Stimulated activated CD8-positive, alpha-beta memory T cell treated with anti-CD3 and anti-CD28 coated beads, Interleukin-4, amount 100 ng/mL, for 4 hours (primary cell): ENCODE data around the gene LPAR4.
"Not testable (repeated sequence)": the region's sequence is repeated elsewhere in the genome, so short reads cannot be mapped to it uniquely, and the experiment has no call there.

Experiments used
- DNase-seq, 2 donors: peaks; one replicate each; pipeline ENCODE4 v3.0.0-alpha.2; 2020; ENCODE audit warnings: low read depth in 2 of 2, low spot score in 1 of 2

LPAR4 gene, protein sequence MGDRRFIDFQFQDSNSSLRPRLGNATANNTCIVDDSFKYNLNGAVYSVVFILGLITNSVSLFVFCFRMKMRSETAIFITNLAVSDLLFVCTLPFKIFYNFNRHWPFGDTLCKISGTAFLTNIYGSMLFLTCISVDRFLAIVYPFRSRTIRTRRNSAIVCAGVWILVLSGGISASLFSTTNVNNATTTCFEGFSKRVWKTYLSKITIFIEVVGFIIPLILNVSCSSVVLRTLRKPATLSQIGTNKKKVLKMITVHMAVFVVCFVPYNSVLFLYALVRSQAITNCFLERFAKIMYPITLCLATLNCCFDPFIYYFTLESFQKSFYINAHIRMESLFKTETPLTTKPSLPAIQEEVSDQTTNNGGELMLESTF

DNA sequence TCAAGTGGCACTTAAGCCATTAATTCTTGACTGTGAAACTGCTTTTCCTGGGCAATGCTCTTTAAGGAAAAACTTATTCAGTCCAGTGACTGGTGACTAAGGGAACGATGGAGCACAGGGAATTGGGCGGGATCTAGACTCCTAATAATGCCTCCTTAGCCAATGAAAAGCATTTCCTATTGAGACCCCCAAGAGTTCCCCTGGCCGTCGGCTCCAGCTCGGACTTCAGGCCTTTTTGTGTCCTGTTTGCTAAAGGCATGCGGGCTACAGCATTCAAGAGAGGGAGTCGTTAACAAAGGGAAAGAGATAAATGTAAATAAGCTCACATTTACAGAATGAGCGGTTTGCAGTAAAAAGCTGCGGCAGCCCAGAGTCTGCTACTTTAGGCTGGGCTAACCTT lies at the start of gene LPAR4:
Gene LPAR4 (plus strand): TSS at position 232 of the 400 bp plus-strand sequence. CDS start 7,150 bp downstream, outside the sequence.
- DNase-seq: no peak

DNA sequence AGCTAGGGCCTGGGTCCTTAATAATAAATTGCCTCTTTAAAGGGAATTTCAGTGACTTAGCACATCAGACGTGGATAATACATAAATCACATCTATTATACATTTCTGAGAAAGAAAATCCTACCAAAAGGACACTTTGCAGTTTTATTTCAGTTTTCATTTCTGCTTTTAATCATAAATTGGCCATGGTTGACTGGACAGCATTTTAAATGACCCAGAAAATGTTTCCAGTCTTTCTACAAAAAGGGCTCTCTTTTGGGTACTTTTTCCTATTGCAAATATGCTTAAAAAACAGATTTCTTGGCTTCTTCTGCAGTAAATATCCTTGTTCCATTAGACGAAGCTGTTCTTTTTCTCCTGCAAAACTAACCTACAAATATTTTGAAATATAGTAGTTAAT lies 41.4 kb upstream of the LPAR4 start:
- DNase-seq: no peak

DNA sequence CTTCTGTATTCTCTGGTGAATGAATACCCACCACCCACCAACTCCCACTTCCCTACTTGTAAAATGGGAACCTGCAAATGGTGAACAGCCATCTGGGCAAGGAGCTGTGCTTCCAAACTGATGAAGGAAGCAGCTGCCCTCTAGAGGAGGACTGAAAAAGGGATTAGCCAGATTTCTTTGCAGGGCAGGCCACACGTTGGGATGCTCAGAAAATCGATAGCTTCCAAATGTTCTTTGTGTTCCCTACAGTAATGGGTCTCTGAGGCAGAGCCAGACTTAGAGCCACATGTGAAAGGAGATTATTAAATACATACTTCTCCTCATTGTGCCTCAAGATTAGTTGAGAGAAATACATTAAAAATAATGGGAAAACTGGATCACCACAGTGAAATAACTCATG lies 39.3 kb upstream of the LPAR4 start:
- DNase-seq: no peak

DNA sequence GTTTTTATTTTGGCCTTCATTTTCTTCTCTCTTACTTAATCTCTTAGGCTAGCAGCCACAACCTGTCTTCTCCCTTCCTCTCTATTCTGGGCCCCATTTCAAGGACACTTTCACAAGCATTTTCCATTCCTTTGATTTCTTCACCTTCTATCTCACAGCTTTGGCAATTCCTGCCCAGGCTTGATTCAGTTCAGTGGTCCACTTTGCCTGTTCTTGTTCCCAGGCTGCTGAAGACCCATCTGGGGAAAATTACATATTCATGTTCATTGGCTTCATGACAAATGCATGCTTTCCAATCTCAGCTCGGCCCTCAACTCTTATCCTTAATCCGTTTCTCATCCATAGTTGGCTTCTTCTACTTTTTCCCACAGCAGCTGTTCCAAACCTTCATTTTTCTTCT lies 38.7 kb upstream of the LPAR4 start:
- no peak for DNase-seq

DNA sequence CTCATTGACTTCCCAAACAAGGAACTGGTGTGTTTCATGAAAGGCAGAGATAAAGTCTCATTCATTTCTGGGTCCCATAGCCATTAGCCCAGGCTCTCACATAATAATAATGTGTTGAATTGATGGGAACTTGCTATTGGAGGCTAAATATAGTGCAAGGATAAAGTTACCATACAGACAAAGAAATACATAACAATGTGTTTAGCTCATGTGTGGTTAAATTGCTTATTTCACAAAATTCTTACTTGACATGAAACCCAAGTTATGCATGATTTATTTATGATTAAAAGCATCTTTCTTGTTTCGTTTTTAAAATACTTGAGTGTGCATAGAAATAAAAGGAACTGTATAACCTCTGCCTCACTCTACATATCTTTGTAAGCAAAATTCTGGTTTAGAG lies 37.3 kb upstream of the LPAR4 start:
- no peak for DNase-seq

DNA sequence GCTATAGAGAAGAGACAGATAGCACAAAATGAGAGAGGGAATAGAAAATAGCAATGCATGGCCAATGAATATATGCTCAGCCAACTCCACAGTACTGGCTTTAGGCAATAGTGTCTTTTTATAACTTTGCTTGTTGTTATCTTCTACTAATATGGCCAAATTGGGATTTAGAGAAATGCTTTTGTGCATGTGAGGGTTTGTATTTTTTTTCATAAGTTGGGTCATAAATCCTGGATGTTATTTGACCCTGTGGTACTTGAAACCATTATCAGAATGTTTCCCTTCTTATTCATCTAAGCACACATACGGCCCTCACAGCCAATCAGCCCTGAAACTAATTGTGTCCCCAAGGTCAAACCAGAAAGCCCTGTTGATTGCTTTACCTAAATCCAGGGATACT lies 35.2 kb upstream of the LPAR4 start:
- DNase-seq: no peak

DNA sequence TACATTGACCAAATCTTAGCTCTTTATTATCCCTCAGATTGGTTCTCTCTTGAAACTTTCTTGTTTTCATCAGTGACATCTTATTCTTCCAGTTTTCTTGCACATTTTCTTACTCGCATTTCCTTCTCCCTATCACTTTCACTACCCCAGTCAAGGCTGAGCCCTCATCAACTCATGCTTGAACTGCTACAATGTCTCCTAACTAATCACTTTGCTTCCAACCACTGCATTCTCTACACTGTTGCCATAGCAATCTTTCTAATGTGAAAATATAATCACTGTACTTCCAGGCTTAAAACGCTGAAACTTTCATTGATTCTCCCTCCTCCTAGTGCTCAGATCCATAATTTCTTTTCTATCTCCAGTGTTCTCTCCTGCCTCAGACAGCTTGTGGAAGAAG lies 22.2 kb upstream of the LPAR4 start:
- DNase-seq: no peak

DNA sequence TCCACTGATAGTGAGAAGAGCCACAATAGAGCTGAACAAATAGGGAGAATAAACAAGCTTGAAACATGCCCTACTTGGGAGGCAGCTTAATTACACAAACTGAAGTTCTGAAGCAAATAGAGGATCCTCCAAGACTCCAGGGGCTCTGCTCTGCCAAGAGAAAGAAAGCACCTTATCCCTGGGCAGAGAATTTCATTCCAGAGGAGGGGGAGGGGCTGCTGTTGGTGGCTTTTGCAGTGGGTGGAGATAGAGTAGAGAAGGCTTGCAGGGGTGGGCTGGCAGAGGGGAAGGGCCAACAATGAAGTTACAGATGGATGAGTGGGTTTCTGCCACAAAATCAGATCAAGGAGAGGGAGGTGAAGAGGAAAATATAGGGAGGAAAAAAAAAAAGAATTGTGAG lies 1.0 kb upstream of the LPAR4 start:
- DNase-seq: no peak

DNA sequence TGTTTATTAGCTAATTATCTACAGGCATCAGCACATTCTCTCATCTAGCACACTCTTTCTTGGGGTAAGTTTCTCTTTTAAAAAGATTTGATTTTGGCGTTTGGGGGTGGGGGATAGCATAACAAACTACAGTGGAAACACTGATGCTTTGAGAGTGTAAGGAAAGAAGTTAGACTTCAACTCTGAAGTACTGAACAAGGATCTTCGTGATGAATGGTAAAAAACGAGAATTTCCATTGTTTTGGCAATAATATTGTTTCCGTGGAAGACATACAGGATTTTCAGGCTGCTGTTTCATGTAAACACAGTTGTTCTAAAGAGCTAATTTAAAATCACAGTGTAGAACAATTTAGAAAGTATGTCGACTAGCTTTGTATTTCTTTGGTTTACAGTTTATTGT lies 451 bp downstream of the LPAR4 start:
- DNase-seq: no peak

DNA sequence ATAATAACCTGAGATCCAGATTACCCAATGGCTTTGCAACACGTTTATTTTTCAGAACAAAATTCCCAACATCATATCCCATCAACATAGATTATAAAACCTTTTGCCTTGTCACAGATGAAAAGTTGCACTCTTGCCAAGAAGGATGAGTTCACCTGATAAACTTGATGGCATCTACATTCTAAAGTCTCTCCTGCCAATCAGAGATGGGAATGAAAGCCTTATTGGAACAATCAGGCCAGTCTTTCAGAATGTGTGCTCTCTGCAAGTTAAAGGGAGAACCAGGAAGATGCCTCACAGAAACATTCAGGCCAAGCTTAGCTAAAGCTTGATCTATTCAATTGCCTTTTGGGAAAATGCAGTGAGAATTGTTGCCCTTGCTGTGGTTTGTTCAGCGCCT lies 1.3 kb downstream of the LPAR4 start:
- no peak for DNase-seq

DNA sequence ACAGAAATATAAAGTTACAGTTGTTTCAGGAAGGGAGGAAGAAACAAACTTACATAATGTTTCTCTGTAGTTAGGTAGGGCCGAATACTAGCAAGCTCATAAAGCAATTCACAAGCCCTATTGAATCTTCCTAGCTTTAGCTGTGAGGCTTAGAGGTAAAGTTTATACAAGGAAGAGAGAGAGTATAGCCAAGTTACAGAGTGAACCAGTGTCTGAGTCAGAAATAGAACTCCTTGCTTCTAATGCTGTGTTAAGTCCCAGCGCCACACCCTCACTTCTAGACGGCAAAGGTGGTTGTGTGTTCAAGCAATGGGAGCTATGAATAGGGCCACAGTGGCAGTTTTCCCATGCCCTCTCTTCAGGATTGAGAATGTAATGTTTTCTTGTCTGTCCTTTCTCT lies 6.1 kb downstream of the LPAR4 start:
- DNase-seq: no peak

DNA sequence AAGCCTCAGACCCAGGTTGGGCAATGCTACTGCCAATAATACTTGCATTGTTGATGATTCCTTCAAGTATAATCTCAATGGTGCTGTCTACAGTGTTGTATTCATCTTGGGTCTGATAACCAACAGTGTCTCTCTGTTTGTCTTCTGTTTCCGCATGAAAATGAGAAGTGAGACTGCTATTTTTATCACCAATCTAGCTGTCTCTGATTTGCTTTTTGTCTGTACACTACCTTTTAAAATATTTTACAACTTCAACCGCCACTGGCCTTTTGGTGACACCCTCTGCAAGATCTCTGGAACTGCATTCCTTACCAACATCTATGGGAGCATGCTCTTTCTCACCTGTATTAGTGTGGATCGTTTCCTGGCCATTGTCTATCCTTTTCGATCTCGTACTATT lies 7.4 kb downstream of the LPAR4 start:
- no peak for DNase-seq

DNA sequence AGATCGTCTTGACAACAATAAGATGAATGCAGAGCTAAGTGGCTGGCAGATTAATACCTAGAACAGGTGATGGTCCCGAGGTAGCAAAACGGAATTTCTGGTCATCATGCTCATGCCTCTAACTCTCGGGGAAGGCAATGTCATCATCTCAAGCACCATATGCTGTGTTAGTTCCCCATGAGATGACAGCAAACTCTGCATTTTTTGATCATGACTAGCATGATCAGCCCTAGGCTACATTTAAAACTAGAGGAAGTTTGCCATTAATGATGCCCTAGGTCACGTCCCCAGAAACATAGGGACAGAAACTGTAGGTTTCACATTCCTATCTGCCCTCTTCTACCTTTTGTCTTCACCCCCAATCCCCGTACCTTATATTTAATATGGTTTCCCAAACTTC lies 11.6 kb downstream of the LPAR4 start:
- DNase-seq: no peak

DNA sequence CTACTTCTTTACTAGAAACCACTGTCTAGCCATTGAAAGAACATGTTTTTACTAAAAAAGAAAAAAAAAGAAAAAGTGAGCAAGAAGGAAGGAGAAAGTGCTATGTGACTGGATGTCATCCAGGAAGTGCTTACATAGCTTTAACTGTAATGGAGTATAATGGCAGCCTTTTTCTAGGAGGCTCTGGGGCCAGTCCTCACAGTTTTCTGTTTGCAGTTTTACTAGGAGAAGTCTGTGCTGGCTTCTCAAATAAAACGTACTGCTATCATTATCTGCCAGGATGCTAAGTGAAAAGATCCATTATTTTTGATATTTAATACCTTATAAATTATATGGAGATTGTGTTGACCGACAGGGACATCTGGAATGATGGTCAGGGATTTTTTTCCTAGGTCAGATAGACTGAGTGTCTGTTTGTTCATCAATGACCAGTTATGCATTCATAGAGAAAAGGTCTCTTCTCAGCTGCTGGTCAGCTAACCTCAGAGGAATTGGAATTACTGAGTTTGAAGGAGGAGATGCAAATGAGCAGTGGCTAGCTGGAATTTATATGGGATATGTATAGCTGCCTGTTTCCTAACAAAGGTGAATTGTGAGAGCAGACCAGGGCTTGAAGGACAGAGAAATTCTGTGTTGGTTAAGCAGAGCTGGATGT lies 21.7 kb downstream of the LPAR4 start:
- DNase-seq: no peak

DNA sequence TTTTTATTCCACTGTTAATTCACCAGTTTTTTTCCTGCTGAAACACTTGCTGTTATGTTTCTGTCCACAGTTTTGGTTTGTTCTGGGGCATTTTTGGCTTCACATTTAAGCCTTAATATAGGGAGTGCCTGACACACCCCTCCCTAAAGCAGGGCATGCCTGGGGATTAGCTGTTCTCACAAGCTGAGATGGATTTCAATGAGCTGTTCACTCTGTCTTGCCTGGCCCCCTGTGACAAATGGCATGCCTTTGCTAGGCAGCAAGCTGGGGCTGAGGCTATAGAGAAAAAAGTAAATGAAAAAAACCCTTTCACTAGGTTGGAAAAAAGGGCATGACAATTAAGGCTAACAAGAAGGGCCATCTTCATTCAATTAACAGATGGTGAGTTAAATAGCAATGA lies 22.4 kb downstream of the LPAR4 start:
- DNase-seq: no peak

DNA sequence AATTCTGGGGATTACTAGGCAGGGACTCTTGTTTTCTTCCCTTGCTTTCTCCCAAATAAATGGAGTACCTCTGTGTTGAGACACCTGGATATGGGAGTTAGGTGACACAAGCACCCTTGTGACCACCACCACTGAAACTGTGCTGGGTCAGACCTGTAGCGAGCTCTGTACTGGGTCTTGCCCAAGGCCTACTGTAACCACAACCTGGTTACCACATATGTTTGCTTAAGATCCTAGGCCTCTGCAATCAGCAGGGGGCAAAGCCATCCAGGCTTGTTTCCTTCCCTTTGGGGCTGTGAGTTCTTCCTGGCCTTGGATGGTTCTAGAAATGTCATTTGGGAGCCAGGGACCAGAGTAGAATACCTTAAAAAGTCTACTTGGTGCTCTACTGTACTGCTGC lies 49.4 kb downstream of the LPAR4 start:
- DNase-seq: no peak

DNA sequence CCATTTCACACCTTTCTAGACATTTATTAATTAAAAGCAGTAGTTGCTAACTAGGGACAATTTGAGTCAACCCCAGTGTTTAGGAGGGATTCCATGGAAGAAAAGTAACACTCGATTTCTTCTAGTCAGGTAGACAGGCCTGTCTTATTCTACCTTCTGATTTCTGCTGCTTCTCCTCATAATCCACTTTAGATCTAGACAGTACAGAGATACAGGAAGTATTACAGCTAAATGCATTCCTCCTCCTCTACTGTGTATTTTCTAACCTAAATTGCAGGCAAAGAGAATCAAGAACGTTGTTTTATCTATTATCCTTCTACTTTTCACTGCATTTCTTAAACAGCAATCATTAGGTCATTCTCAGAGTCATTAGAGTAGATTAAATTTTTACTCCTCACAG lies 52.6 kb downstream of the LPAR4 start:
- DNase-seq: no peak

DNA sequence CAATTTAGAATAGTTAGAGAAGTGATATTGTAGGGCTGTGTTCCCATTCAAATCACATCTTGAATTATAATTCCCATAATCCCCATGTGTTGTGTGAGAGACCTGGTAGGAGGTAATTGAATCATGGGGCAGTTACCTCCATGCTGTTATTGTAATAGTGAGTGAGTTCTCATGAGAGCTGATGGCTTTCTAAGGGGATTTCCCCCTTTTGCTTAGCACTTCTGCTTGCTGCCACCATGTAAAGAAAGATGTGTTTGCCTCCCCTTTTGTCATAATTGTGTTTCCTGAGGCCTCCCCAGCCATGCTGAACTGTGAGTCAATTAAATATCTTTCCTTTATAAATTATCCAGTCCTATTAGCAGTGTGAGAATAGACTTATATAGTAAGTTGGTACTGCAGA lies 53.2 kb downstream of the LPAR4 start:
- DNase-seq: no peak

DNA sequence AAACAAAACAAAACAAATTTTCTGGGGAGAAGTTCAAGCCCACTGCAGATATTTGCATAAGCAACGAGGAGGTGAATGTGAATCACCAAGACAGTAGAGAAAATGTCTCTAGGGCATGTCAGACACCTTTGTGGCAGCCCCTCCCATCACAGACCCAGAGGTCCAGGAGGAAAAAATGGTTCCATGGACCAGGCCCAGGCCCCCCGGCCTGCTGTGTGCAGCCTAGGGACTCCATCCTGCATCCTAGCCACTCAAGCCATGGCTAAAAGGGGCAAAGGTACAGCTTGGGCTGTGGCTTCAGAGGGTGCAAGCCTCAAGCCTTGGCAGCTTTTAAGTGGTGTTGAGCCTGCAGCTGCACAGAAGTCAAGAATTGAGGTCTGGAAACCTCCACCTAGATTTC lies 54.0 kb downstream of the LPAR4 start:
- no peak for DNase-seq

DNA sequence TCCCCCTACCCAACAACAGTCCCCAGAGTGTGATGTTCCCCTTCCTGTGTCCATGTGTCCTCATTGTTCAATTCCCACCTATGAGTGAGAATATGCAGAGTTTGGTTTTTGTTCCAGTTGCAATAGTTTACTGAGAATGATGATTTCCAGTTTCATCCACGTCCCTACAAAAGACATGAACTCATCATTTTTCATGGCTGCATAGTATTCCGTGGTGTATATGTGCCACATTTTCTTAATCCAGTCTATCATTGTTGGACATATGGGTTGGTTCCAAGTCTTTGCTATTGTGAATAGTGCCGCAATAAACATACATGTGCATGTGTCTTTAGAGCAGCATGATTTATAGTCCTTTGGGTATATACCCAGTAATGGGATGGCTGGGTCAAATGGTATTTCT lies 55.0 kb downstream of the LPAR4 start:
- DNase-seq: not testable (repeated sequence)
